RWPE2 (cell line): ENCODE data around the gene CNKSR3.

ENCODE experiments used
- ATAC-seq: fragments of 200-7000 bp; cut with Tn5 transposase; 3 replicates; pipeline ENCODE4 v1.9.1; 2021; ENCODE audit warnings: low read depth
- DNase-seq: peaks from one replicate; pipeline ENCODE4 v3.0.0-alpha.2; 2020; ENCODE audit warnings: low spot score
- H3K27ac ChIP-seq: fragments of 450-650 bp; 2 replicates; pipeline ENCODE4 v1.5.1; 2017; ENCODE audit warnings: mild to moderate bottlenecking; ENCODE audit not compliant: poor library complexity, severe bottlenecking
- H3K27me3 ChIP-seq: fragments of 250-450 bp; sonication (Bioruptor Pico); 2 replicates; pipeline ENCODE4 v1.5.1; 2021; ENCODE audit warnings: mild to moderate bottlenecking, moderate library complexity; ENCODE audit not compliant: insufficient read depth, poor library complexity, severe bottlenecking
- H3K36me3 ChIP-seq: fragments of 250-450 bp; sonication (Bioruptor Pico); 2 replicates; pipeline ENCODE4 v1.5.1; 2020; ENCODE audit warnings: low read depth, mild to moderate bottlenecking, moderate library complexity
- H3K4me1 ChIP-seq: fragments of 250-450 bp; sonication (Bioruptor Pico); 2 replicates; pipeline ENCODE4 v1.5.1; 2021; ENCODE audit warnings: mild to moderate bottlenecking, moderate library complexity; ENCODE audit not compliant: insufficient read depth, poor library complexity, severe bottlenecking
- H3K4me3 ChIP-seq: fragments of 250-450 bp; sonication (Bioruptor Pico); 2 replicates; pipeline ENCODE4 v1.5.1; 2021; ENCODE audit warnings: mild to moderate bottlenecking, moderate library complexity; ENCODE audit not compliant: severe bottlenecking
- H3K9me3 ChIP-seq: fragments of 250-450 bp; sonication (Bioruptor Pico); 2 replicates; pipeline ENCODE4 v1.5.1; 2021; ENCODE audit warnings: mild to moderate bottlenecking, moderate library complexity; ENCODE audit not compliant: severe bottlenecking
- CTCF ChIP-seq: fragments of 450-650 bp; IDR thresholded peaks from one replicate; pipeline ENCODE4 v1.5.1; 2017; ENCODE audit warnings: mild to moderate bottlenecking, moderate library complexity; ENCODE audit not compliant: poor library complexity, severe bottlenecking

CNKSR3 gene

GRCh38 chr6:154460306-154461071 lies 50.0 kb downstream of the CNKSR3 start:
- no peaks in the 10 kb centered on the region for H3K36me3 ChIP-seq
- no peak overlapping the region for H3K27ac ChIP-seq
- DNase-seq (no peak), ATAC-seq (no peak)
- H3K27me3 ChIP-seq, result no peaks in the 10 kb centered on the region
- no peak for TF ChIP-seq CTCF
- no peaks in the 10 kb centered on the region for H3K4me1 ChIP-seq
- H3K9me3 ChIP-seq, result no peaks in the 10 kb centered on the region
- H3K4me3 ChIP-seq, result no peak overlapping the region

- Histone ChIP-seq H3K4me3 (no peak overlapping the region), H3K9me3 (no peaks in the 10 kb centered on the region), H3K27me3 (no peaks in the 10 kb centered on the region), H3K4me1 (no peaks in the 10 kb centered on the region), H3K27ac (no peak overlapping the region), H3K36me3 (no peaks in the 10 kb centered on the region)
- ATAC-seq (no peak), DNase-seq (no peak)
- no peak for TF ChIP-seq CTCF
Measured at GRCh38 chr6:154459513-154459912, 51.0 kb downstream of the CNKSR3 start.

- TF ChIP-seq CTCF, result no peak
- no peaks in the 10 kb centered on the region for H3K36me3 ChIP-seq
- no peaks in the 10 kb centered on the region for H3K9me3 ChIP-seq
- no peaks in the 10 kb centered on the region for H3K4me1 ChIP-seq
- ATAC-seq (no peak), DNase-seq (no peak)
- no peak overlapping the region for H3K27ac ChIP-seq
- H3K27me3 ChIP-seq, result no peaks in the 10 kb centered on the region
- no peak overlapping the region for H3K4me3 ChIP-seq
Measured at GRCh38 chr6:154458565-154459470, 51.7 kb downstream of the CNKSR3 start.

- Histone ChIP-seq H3K27me3 (no peaks in the 10 kb centered on the region), H3K4me3 (no peak overlapping the region), H3K9me3 (no peaks in the 10 kb centered on the region), H3K36me3 (no peaks in the 10 kb centered on the region), H3K27ac (no peak overlapping the region), H3K4me1 (no peaks in the 10 kb centered on the region)
- TF ChIP-seq CTCF, result peak; percentile 19
- DNase-seq (no peak), ATAC-seq (no peak)
Measured at GRCh38 chr6:154457881-154458284, 52.6 kb downstream of the CNKSR3 start.
